Activated naive CD4-positive, alpha-beta T cell treated with anti-CD3 and anti-CD28 coated beads, Interleukin-2, amount 50 U/mL, for 16 hours (primary cell): Measurements from ENCODE around the gene RDH13.
"Not testable (repeated sequence)": the region's sequence is repeated elsewhere in the genome, so short reads cannot be mapped to it uniquely, and the experiment has no call there.

Source experiments
- DNase-seq: peaks from one replicate; pipeline ENCODE4 v3.0.0-alpha.2; 2020

Gene RDH13

DNA sequence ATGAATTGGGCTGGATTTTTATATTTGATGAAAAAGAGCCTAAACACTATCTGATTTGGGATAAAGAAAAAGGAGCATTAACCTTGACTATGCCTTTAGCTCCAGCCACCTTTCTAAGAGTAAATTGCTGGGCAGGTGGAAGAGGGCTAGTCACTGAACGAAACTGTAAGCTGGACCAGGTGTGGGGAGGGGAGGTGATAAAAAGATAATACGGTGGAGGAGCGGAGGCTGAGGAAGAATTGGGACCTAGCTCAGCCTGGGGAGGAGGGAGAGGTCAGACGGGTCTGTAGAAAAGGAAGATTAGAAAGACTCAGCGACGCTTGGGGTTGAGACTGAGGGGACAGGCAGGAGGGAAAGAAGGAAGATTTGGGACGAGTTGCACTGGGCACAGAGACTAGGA is 52.4 kb downstream of the RDH13 start:
- DNase-seq = not testable (repeated sequence)

DNA sequence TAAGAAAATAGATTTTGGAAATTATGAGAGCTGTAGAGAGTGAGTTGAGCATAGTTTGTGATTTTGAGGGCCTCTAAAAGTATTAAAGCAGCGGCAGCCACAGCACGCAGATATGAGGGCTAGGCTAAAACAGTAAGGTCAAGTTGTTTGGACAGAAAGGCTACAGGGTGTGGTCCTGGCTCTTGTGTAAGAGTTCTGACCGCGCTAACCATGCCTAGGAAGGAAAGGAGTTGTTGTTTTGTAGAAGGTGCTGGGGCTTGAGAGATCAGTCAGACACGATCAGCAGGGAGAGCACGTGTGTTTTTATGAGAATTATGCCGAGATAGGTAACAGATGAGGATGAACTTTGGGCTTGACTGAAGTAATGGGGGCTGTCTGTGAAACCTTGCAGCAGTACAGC is 54.2 kb downstream of the RDH13 start:
- DNase-seq = not testable (repeated sequence)

DNA sequence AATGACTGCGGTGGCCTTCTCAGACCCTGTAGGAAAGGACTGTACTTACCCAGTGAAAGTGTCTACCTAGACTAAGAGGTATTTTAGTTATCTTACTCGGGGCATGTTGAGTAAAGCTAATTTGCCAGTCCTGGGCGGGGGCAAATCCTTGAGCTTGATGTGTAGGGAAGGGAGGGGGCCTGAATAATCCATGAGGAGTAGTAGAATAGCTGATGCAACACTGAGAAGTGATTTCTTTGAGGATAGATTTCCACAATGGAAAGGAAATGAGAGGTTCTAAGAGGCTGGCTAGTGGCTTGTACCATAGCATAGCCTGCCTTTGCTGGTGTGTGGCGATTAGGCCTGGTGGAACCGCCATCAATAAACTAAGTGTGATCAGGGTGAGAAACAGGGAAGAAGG is 54.8 kb downstream of the RDH13 start:
- DNase-seq = not testable (repeated sequence)

DNA sequence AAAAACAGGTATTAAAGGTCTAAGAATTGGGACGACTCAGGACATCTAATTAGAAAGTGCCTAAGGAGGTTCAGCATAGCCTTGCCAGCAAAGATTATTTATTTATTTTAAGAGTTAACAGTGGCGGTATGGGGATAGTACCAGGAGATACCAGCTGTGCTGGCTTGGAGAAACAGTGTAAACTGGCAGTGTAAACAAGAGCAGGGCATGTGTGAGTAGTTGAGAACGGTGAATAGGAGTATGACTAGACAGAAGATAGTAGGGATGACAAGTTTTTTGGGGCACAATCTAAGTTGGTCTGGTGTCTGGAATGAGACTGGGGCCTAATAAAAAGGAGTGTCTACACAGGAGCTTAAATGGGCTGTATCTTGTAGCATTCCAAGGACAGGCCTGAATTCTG is 55.4 kb downstream of the RDH13 start:
- DNase-seq = not testable (repeated sequence)

DNA sequence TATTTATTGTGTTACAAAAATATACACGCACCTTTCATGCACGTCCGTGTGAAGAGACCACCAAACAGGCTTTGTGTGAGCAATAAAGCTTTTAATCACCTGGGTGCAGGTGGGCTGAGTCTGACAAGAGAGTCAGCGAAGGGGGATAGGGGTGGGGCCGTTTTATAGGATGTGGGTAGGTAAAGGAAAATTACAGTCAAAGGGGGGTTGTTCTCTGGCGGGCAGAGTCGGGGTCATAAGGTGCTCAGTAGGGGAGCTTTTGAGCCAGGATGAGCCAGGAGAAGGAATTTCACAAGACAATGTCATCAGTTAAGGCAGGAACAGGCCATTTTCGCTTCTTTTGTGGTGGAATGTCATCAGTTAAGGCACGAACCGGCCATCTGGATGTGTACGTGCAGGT is 56.2 kb downstream of the RDH13 start:
- DNase-seq = not testable (repeated sequence)

DNA sequence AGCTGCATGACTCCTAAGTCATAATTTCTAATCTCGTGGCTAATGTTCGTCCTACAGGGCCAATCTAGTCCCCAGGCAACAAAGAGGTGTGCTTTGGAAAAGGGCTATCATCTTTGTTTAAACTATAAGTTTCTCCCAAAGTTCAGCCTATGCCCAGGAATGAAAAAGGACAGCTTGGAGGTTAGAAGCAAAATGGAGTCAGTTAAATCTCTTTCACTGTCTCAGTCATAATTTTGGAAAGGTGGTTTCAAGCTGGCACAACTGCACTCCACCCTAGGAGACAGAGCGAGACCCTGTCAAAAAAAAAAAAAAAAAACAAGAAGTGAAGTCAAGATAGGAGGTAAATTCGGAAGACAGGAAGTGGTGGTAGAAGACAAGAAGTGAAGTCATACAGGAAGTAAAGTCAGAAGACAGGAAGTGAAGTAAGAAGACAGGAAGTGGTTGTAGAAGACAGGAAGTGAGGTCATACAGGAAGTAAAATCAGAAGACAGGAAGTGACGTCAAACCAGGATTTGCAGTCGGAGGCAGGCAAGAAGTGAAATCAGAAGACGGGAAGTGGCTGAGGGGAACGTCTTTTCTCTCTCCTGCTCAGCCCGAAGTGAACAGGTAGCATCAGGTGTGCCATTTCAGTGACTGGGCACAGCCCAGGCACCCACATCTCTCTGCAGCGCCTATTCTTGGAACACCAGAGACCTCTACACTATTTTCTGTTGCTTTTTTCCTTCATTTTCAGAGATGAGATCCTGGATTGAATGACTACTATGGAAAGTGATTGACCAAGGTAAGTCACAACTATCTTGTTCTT is 57.1 kb downstream of the RDH13 start:
- peak; percentile 28 for DNase-seq

DNA sequence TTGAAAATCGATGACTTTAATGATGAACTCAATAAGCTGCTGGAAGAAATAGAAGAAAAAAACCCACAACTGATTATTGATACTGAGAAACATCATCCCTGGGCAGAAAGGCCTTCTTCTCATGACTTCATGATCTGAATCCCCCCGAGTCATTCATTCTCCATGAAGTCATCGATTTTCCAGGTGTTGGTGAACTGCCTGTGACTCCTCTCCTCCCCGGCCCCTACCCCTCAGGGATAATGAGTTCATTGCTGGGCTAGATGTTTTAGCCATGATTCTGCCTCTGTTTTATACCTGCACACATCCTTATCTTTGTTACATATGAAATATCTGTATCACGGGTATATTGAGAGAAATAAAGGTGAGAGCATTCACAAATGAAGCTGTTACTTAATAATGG is 62.2 kb downstream of the RDH13 start:
- DNase-seq = no peak

DNA sequence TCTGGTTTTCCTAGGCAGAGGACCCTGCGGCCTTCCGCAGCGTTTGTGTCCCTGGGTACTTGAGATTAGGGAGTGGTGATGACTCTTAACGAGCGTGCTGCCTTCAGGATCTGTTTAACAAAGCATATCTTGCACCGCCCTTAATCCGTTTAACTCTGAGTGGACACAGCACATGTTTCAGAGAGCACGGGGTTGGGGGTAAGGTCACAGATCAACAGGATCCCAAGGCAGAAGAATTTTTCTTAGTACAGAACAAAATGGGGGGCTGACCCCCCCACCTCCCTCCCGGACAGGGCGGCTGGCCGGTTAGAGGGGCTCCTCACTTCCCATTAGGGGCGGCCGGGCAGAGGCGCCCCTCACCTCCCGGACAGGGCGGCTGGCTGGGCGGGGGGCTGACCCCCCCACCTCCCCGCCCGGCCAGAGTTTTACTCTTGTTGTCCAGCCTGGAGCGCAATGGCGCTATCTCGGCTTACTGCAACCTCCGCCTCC is 64.2 kb downstream of the RDH13 start:
- not testable (repeated sequence) for DNase-seq

DNA sequence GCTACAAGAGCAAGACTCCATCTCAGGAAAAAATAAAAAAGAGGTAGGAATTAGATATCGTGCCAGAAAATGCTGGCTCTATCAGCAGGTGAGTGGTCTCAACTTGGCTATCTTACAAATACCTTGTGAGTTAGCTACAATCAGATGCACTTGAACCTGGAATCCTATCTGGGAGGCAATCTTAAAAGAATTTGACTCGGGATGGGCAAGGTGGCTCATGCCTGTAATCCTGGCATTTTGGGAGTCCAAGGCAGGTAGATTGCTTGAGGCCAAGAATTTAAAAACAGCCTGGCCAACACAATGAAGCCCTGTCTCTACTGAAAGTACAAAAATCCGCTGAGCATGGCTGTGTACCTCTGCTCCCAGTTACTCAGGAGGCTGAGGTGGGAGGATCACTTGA is 67.4 kb downstream of the RDH13 start:
- DNase-seq = no peak
